Epithelial cell of prostate (primary cell): ENCODE results near the gene EXTL2.
A peak's percentile ranks its signal among the peaks of the same experiment; 100 is the strongest.
"Not testable (repeated sequence)": the region's sequence is repeated elsewhere in the genome, so short reads cannot be mapped to it uniquely, and the experiment has no call there.

Experiments
- DNase-seq: peaks from one replicate; pipeline ENCODE4 v3.0.0-alpha.2; 2011; ENCODE audit warnings: low read depth, low spot score
- H3K27ac ChIP-seq: fragments of 450-650 bp; 2 replicates; pipeline ENCODE4 v1.5.1; 2017; ENCODE audit warnings: mild to moderate bottlenecking

Gene EXTL2

DNA sequence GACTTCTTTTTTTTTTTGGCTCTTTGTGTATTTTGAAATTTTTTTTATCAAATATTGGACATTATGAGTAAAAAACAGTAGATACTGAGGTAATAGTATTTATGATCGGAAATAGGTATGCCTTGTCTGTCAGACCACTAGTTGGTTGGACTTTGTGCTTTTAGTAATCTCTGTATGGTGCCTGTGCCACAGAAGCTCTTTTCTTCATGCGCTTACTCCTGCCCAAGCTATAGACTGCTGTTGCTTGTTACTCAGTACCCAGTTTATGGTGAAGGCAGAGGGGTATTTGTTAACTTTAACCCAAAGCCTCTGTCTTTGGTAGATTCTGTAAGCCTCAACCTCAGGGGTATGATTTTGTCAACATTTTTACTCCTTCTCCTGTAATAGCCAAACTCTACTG, 9.9 kb upstream of the EXTL2 start:
- no peak overlapping the region for H3K27ac ChIP-seq
- no peak for DNase-seq

- H3K27ac ChIP-seq = no peak overlapping the region
- no peak for DNase-seq
Observed at GRCh38 chr1:100903777-100904176, 9.1 kb upstream of the EXTL2 start.

DNA sequence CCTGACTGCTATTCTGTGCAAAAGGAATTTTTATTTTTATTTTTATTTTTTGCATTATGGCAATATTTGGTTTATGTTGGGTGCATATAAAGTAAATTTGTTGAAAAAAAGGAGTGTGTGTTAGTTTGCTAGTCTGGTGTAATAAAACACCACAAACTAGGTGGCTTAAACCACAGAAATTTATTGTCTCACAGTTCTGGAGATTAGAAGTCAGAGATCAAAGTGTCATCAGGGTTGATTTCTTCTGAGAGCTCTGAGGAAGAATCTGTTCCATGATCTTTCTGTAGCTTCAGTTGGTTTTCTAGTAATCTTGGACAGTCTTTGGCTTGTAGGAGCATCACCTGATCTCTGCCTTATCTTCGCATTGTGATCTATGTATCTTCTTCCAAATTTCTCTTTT, 7.7 kb upstream of the EXTL2 start:
- no peak overlapping the region for H3K27ac ChIP-seq
- no peak for DNase-seq

DNA sequence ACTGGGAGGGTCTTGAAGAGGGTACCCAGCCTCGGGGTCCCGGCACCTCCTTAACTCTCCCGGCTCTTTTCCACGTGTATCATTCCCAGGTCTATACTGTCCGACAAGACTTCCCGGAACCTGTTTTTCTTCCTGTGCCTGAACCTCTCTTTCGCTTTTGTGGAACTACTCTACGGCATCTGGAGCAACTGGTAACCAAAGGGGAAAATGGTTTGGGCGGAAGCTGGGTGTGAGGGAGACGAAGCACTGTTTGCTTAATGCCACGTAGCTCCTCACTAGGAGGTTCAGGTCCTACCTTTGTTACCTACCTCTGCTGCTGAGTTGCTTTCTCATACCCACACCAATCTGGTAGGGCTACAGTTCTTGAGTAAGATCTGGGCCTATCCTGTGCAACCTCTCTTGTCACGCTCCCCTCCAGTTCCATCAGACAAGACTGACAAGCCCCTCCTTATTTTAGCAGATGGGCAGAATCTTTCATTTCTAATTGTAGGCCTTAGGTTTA, 1.9 kb upstream of the EXTL2 start:
- DNase-seq = peak; percentile 64
- peak overlapping the region; percentile 98 for H3K27ac ChIP-seq

DNA sequence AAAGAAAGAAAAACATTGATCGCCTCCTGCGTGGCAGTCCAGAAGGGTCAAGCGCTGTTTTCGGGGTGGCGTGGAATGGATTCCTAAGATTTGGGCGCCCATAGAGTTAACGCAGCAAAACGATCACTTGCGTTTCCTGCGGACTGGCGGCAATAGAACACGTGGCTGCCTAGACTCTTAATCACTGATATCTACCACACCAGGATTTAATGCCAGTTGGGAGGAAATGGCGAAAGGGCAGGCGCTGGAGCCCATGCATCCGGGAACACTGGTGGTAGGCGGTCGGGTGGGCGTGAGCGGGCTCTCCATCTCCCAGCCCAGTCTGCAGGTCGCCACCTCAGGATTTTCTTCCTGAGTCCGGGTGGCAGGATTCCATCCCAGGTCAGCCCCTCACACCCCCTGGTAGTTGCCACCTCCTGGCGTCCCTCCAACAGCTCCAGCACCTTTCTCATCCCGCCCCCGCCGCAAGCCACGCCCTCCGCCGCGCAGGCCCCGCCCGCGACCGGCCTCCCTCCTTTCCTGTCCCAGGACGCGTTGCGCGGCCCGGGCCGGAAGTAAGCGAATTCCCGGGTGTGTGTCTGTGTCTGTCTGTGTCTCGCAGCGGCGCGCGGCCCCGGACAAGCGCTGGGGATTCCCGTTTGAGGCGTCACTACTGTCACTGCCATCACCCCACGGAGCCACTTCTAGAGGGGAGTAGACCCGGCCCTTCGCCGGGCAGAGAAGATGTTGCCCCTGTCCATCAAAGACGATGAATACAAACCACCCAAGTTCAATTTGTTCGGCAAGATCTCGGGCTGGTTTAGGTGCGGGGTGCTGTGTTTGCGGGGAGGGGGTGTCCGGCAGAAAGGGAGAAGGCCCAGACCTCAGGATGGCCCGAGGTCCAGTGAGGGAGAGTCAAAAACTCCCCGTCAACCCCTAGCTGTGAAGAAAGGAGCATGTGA, 1.2 kb upstream of the EXTL2 start, which contains the start of gene SLC30A7:
Gene SLC30A7, plus strand, starts transcription at position 551 of the 941 bp plus-strand sequence. Its CDS starts 173 bp downstream, at position 724.
- H3K27ac ChIP-seq = peak within 1 kb of the TSS; percentile 98
- DNase-seq = peak; percentile 61

- DNase-seq = no peak
- H3K27ac ChIP-seq = peak overlapping the region; percentile 98
Observed at GRCh38 chr1:100893718-100894117, 924 bp downstream of the EXTL2 start.

DNA sequence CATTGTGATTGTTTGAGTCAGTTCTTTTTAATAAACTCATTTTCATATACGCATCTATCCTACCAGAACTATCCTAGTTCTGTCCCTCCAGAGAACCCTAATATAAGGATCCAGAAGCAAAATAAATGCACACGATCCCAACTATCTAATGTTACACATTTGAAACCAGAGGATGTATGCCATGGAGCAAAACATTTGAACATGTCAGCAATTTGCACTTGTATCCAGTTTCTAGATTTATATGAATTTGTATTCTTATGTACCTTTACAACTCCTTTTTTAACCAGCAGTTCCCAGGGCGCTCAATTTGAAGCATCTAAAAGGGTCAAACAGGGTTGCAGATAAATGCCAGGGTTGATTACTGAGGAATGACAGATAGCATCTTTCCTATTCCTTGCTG, 2.1 kb downstream of the EXTL2 start:
- no peak for DNase-seq
- no peak overlapping the region for H3K27ac ChIP-seq

- H3K27ac ChIP-seq = no peak overlapping the region
- DNase-seq = no peak
Observed at GRCh38 chr1:100891380-100891779, 3.3 kb downstream of the EXTL2 start.

- not testable (repeated sequence) for H3K27ac ChIP-seq, DNase-seq
Observed at GRCh38 chr1:100889869-100890482, 4.7 kb downstream of the EXTL2 start.

DNA sequence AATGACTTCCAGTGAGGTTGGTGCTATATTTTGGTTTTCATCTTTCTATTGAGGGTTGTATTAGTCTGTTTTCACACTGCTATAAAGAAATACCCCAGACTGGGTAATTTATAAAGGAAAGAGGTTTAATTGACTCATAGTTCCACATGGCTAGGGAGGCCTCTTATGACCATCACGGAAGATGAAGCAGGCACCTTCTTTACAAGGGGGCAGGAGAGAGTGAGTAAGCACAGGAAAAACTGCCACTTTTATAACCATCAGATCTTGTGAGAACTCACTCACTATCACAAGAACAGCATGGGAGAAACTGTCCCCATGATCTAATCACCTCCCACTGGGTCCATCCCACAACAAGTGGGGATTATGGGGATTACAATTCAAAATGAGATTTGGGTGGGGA, 5.6 kb downstream of the EXTL2 start:
- DNase-seq, H3K27ac ChIP-seq: not testable (repeated sequence)

- H3K27ac ChIP-seq = no peak overlapping the region
- DNase-seq = no peak
Observed at GRCh38 chr1:100883963-100884362, 10.7 kb downstream of the EXTL2 start.

GRCh38 chr1:100882698-100883097, 11.9 kb downstream of the EXTL2 start:
- DNase-seq = no peak
- H3K27ac ChIP-seq = no peak overlapping the region

GRCh38 chr1:100881687-100882086, 13.0 kb downstream of the EXTL2 start:
- no peak for DNase-seq
- no peak overlapping the region for H3K27ac ChIP-seq

DNA sequence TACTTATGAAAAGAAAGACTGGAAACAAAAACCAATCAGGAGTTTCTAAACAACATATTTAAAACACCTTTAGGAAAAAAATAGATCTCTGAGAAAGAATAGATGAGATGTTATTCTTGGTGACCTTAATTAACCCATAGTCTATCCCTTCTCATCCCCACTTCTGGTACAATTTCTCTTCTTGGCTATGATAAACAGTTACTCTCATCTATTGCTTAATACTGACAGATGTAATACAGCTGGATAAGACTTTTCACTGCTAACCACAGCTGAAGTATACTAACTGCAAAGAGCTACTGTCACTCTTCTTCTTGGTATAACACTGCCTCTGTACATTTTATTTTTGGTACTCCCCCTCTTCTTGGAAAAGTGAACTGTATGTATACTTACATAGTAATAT, 15.2 kb downstream of the EXTL2 start:
- no peak for DNase-seq
- no peak overlapping the region for H3K27ac ChIP-seq

- no peak for DNase-seq
- no peak overlapping the region for H3K27ac ChIP-seq
Observed at GRCh38 chr1:100876291-100876690, 18.4 kb downstream of the EXTL2 start.

DNA sequence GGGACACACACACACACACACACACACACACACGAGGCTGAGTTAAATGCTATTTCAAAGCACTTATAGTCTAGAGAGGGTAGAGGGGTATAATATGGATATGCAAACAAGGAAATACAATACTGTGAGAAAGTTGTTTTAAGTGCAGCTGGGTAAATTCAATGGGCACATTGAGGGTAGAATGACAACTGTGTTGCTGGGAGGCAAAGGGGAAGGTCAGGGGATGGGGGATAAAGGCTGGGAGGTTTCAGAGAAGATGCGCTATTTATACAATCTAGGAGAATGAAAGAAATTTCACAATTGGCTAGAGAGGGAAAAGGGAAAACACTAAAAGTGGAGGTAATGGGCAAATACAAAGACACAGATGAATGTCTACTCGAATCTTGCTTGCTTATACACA, 19.4 kb downstream of the EXTL2 start:
- DNase-seq = no peak
- H3K27ac ChIP-seq = no peak overlapping the region

DNA sequence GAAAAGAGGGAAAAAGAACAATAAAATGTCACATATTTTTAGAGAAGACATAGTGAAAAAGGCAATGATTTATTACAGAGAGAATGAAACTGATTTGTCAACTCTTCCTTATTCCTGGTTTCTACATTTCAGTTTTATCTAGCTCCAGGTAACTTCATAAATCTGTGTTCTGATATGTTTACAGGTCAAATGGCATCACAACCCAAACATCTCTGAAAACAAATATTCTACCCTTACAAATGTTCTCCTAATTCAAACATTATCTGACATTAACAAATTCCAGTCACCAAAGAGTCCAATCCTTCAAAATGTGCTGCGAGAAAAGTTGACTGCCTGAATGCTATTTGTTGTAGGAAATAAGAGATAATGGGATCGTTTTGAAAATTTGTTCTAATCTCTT, 20.2 kb downstream of the EXTL2 start:
- no peak for DNase-seq
- no peak overlapping the region for H3K27ac ChIP-seq

DNA sequence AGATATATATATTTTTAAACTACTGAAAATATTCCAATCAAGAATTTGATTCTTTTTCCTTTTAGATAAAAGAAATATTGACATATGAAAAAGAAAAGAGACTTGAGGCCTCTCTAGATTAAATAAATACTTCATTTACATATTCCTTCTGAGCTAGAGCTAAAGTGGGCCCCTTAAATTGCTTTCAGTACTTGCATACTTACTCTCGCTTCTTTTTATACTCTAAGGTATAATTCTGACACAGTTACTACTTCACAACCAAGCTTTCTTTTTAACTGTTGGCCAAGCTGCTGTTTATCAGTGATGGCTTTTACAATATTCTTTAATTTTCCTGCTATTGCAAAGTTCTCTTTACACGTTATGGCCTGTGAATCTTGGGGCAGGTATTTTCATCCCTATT, 24.6 kb downstream of the EXTL2 start:
- no peak overlapping the region for H3K27ac ChIP-seq
- DNase-seq = no peak

GRCh38 chr1:100868364-100868995, 26.2 kb downstream of the EXTL2 start:
- DNase-seq = no peak
- H3K27ac ChIP-seq = no peak overlapping the region

DNA sequence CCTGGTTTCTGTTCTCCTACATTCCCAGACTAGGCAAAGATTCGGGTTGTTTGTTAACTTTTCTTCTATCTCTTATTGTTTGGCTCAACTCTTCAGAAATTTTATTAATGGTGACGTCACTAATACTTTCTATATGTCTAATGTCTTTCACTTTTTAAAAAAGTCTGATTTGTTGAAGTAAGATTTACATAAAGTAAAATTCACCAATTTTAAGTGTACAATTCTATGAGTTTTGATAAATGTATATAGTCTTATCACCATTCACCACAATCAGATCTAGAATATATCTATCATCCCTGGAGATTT, 27.8 kb downstream of the EXTL2 start:
- DNase-seq = no peak
- no peak overlapping the region for H3K27ac ChIP-seq
